Testis (tissue), 3 donors: ENCODE data around the gene FAM20C. TPM values are rescaled to one million over a fixed set of nuclear protein-coding genes. Genes with fewer than 3 reads are reported as not detected.

Source experiments
- DNase-seq: peaks from one replicate; pipeline ENCODE4 v3.0.0-alpha.2; 2019
- H3K27ac ChIP-seq, 2 donors: fragments of 200-600 bp; sonication (generic); one replicate each; pipeline ENCODE4 v1.5.1; 2019
- H3K27me3 ChIP-seq: fragments of 200-600 bp; sonication (generic); one replicate; pipeline ENCODE4 v1.5.1; 2019
- H3K36me3 ChIP-seq: fragments of 200-600 bp; sonication (generic); one replicate; pipeline ENCODE4 v1.5.1; 2017; ENCODE audit warnings: low read depth; ENCODE audit errors: missing control alignments
- H3K4me1 ChIP-seq: fragments of 200-600 bp; sonication (generic); one replicate; pipeline ENCODE4 v1.5.1; 2019
- H3K4me3 ChIP-seq, 2 donors: fragments of 200-600 bp; sonication (generic); one replicate each; pipeline ENCODE4 v1.5.1; 2017 to 2019
- H3K9me3 ChIP-seq: fragments of 200-600 bp; sonication (generic); one replicate; pipeline ENCODE4 v1.5.1; 2017
- POLR2A ChIP-seq: fragments of 450-650 bp; IDR thresholded peaks from one replicate; pipeline ENCODE4 v1.6.1; 2017; ENCODE audit warnings: antibody characterized with exemption, mild to moderate bottlenecking, moderate library complexity
- WGBS, 2 donors: methylation state at CpG; one replicate each; pipeline ENCODE4 v1.1.5; 2018; 5-methylcytosine and 5-hydroxymethylcytosine counted together
- intact Hi-C: fragments of 100-400 bp; cut with DNase I; formaldehyde crosslinking; loops from one replicate; pipeline ENCODE4 v1.15.1; 2023; ENCODE audit warnings: low total_unique reads
- polyA plus RNA-seq: library from polyadenylated mRNA; stranded (reverse); fragments of 350-450 nt; fragmentation: Illumina TruSeq; extraction: RNeasy Lipid Tissue Mini Kit (QIAGEN cat#74804); gene quantifications from one replicate; pipeline ENCODE4 v1.2.3, GENCODE V29; 2014; ENCODE audit warnings: low read depth, low replicate concordance; ENCODE audit not compliant: insufficient read depth
- total RNA-seq, 2 donors: library from RNA; depleted of rRNA; stranded (reverse); fragments of >200 nt; gene quantifications; one replicate each; pipeline ENCODE4 v1.2.3, GENCODE V29; 2016
- TF ChIP-seq, protein P1 (sequence below), 3 experiments: fragments of 450-650 bp in 2 of 3; fragments of 200-600 bp in 1 of 3; sonication (generic) in 1 of 3; IDR thresholded peaks; one replicate each; pipeline ENCODE4 v1.5.1; 2016 to 2019; ENCODE audit warnings: antibody characterized with exemption in 3 of 3, mild to moderate bottlenecking in 2 of 3, moderate library complexity in 1 of 3

Gene FAM20C
- total and polyA plus RNA-seq, 3 donors from 2014 or later, result 14.0 to 36.7 (median 34.0) TPM

DNA sequence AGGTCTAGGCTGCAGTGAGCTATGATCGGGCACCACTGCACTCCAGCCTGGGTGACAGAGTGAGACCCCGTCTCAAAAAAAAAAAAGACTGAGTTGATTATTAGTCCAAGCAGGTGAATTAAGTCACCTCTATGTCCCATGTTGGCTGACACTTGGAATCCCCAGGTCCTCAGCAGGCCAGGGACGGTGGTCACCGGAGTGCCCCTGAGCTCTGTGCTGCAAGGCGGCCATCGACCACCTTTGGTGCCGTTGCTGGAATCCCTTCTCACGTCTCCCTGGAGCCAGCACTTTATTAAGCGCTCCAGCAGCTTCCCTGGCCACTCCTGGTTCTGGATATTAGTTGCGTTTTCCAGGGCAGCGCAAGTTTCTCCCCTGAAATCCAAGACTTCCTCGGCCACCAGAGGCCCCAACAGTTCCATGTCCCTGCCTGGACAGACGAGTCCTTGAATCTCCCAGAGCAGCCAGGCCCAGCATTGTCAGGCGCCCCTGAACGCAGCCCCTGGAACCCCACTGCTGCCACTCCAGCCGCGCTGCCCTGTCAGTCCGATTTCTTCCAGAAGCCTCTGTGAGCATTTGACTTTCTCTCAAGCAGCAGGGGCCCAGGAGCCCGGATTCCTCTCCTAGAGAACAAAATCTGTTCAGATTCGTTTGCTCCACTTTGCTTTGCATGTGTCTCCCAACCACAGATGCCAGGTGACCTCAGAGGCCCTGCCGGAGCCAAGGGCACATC, 59.2 kb downstream of the FAM20C start:
- H3K36me3 ChIP-seq, result no peaks in the 10 kb centered on the region
- no peak overlapping the region for H3K4me3 ChIP-seq
- TF ChIP-seq, protein P1, sequence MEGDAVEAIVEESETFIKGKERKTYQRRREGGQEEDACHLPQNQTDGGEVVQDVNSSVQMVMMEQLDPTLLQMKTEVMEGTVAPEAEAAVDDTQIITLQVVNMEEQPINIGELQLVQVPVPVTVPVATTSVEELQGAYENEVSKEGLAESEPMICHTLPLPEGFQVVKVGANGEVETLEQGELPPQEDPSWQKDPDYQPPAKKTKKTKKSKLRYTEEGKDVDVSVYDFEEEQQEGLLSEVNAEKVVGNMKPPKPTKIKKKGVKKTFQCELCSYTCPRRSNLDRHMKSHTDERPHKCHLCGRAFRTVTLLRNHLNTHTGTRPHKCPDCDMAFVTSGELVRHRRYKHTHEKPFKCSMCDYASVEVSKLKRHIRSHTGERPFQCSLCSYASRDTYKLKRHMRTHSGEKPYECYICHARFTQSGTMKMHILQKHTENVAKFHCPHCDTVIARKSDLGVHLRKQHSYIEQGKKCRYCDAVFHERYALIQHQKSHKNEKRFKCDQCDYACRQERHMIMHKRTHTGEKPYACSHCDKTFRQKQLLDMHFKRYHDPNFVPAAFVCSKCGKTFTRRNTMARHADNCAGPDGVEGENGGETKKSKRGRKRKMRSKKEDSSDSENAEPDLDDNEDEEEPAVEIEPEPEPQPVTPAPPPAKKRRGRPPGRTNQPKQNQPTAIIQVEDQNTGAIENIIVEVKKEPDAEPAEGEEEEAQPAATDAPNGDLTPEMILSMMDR (IDR thresholded peaks at IDR 0.05), result no peak
- TF ChIP-seq POLR2A, result no peak
- intact Hi-C loops, result no loop called here
- no peak overlapping the region for H3K27ac ChIP-seq
- no peaks in the 10 kb centered on the region for H3K4me1 ChIP-seq
- WGBS, 2 donors, result 89 to 94% methylated on average over 17 to 21 of the region's 21 CpGs
- H3K9me3 ChIP-seq, result no peaks in the 10 kb centered on the region
- no peak for DNase-seq
- H3K27me3 ChIP-seq, result no peaks in the 10 kb centered on the region

DNA sequence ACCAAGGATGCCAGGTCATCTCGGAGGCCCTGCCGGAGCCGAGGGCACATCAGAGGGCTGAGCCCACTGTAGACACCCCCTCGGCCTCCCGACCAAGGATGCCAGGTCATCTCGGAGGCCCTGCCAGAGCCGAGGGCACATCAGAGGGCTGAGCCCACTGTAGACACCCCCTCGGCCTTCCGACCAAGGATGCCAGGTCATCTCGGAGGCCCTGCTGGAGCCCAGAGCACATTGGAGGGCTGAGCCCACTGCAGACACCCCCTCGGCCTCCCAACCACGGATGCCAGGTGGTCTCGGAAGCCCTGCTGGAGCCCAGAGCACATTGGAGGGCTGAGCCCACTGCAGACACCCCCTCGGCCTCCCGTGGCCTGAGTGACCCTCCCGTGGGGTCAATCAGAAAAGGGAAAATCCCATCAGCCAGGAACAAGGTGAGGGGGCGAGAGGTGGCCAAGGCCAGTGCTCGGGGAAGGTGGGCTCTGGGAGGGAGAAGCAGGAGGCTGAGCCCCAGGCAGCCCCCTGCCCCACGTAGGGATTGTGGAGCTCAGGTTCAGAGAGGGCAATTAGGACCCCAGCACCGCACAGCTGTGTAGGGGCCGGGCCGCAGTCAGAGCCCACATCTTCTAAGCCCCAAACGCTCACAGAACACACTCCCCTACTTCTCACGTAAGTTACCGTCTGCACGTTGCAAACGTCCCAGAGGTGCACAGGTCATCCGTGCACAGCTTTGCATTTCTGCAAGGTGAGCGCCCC, 60.0 kb downstream of the FAM20C start:
- Histone ChIP-seq H3K27me3 (no peaks in the 10 kb centered on the region), H3K27ac (no peak overlapping the region), H3K4me3 (no peak overlapping the region), H3K36me3 (no peaks in the 10 kb centered on the region), H3K4me1 (no peaks in the 10 kb centered on the region), H3K9me3 (no peaks in the 10 kb centered on the region)
- DNase-seq, result no peak
- WGBS, 2 donors, result 91 to 94% methylated on average over 13 to 26 of the region's 29 CpGs
- intact Hi-C loops, result no loop called here
- TF ChIP-seq, protein P1 (IDR thresholded peaks at IDR 0.05), result no peak
- no peak for TF ChIP-seq POLR2A

DNA sequence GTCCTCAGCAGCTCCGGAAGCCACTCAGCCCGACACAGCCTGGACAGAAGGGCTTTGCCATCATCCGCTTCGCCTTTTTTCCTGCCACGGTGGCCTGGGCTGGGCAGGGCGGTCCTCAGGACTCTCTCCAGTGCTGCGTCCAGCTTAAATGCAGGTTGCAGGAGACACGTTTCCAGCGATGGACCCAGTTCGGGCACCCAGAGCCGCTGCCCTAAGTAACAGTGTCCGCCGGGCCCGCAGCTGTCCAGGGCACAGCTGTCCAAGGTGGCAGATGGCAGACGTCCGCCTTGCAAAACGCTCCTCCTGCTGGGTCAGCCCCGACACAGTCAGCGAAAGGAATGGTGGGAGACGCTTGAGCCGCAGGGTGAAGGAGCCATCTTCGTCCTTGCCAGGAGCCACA, 60.6 kb downstream of the FAM20C start:
- H3K4me1 ChIP-seq, result no peaks in the 10 kb centered on the region
- no peak for DNase-seq
- intact Hi-C loops, result no loop called here
- no peaks in the 10 kb centered on the region for H3K36me3 ChIP-seq
- TF ChIP-seq POLR2A, result no peak
- TF ChIP-seq, protein P1 (IDR thresholded peaks at IDR 0.05), result no peak
- H3K9me3 ChIP-seq, result no peaks in the 10 kb centered on the region
- H3K4me3 ChIP-seq, result no peak overlapping the region
- 95 to 96% methylated on average over 12 to 22 of the region's 22 CpGs for WGBS, 2 donors
- H3K27me3 ChIP-seq, result no peaks in the 10 kb centered on the region
- no peak overlapping the region for H3K27ac ChIP-seq

DNA sequence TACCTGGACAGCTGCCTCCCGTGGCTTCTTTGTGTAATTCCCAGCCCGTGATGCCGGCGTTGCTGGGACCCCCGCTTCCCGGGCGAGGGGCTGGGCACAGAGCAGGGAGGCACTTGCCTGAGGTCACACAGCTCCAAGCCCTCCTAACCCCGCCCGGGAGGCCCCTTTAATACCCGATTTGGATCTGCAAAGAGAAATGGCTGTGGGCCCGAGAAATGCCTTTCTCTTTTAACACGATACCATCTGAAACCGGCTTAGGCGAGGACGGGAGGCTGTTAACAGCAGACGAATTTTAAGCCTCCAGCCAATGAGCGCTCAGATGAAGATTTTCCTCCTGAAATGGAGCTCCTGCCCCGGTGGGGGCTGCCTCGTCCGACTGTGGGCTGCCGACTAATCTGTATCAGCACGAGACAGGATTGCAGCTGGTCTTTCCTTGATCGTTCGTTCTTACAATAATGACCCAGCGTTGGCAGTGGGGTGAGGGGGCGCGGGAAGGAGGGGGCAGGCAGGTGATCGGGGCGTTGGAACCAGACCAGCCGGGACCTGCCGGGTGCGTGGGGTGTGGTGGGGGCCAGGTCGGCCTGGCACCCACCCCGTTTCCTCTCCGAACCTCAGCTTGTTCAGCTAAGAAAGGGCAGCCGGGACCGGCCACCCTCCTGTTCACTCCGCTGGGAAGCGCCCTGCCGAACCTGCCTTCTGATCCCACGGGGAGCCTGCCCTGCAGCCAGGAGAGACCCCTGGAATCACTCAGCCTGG, 61.4 kb downstream of the FAM20C start:
- Histone ChIP-seq H3K27me3 (no peaks in the 10 kb centered on the region), H3K9me3 (no peaks in the 10 kb centered on the region), H3K36me3 (no peaks in the 10 kb centered on the region), H3K4me1 (no peaks in the 10 kb centered on the region), H3K4me3 (no peak overlapping the region), H3K27ac (no peak overlapping the region)
- intact Hi-C loops, result no loop called here
- DNase-seq, result no peak
- TF ChIP-seq, protein P1 (IDR thresholded peaks at IDR 0.05), result no peak
- no peak for TF ChIP-seq POLR2A
- WGBS, 2 donors, result 89 to 92% methylated on average over 35 to 41 of the region's 41 CpGs
